GM12873 (cell line): Measurements from ENCODE around the gene RELN.

ENCODE experiments used
- TF ChIP-seq, protein P1 (sequence below): IDR thresholded peaks from 2 replicates; pipeline ENCODE4 v1.5.1; 2012; ENCODE audit warnings: low read depth, mild to moderate bottlenecking, moderate library complexity, low read length, control low read depth; ENCODE audit not compliant: insufficient read depth; ENCODE audit errors: missing control alignments

The RELN gene

DNA sequence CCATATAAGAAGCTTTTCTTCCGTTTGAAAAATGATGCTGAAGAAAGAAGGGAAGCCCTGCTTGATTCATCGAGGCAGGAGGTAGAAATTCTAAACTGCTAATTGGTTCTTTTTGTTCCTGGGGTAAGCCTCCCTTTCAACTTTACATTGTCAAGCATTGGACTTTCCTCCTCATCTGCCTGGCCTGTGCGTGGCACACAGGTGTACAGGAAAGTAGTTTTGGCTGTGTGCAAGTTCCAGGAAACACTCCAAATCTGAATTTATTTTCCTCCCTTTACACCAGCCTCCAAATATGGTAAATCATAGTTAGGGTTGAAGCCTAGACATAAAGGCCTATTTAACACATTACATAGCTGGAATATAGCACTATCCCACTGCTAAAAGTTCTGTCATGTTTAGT is 18.2 kb upstream of the RELN start:
- TF ChIP-seq, protein P1, sequence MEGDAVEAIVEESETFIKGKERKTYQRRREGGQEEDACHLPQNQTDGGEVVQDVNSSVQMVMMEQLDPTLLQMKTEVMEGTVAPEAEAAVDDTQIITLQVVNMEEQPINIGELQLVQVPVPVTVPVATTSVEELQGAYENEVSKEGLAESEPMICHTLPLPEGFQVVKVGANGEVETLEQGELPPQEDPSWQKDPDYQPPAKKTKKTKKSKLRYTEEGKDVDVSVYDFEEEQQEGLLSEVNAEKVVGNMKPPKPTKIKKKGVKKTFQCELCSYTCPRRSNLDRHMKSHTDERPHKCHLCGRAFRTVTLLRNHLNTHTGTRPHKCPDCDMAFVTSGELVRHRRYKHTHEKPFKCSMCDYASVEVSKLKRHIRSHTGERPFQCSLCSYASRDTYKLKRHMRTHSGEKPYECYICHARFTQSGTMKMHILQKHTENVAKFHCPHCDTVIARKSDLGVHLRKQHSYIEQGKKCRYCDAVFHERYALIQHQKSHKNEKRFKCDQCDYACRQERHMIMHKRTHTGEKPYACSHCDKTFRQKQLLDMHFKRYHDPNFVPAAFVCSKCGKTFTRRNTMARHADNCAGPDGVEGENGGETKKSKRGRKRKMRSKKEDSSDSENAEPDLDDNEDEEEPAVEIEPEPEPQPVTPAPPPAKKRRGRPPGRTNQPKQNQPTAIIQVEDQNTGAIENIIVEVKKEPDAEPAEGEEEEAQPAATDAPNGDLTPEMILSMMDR: no peak

DNA sequence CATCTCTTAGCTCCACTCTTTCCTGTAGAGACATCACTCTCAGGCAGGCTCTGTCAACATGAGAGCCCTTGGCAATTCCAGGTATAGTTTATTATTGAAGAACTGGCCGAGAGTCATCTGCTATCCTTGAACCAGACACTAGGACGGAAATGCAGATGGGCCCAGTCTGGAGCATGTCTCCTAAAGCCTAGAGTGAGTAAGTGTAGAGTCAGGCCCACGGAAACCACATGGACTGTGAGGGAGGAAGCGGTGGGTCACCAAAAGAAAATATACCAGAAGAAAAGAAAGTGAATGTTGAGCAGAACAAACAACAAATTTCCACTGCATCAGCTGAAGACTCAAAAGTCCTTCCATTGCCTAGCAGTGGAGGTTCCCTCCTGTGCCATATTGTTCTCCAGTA is 15.7 kb upstream of the RELN start:
- TF ChIP-seq, protein P1: no peak

DNA sequence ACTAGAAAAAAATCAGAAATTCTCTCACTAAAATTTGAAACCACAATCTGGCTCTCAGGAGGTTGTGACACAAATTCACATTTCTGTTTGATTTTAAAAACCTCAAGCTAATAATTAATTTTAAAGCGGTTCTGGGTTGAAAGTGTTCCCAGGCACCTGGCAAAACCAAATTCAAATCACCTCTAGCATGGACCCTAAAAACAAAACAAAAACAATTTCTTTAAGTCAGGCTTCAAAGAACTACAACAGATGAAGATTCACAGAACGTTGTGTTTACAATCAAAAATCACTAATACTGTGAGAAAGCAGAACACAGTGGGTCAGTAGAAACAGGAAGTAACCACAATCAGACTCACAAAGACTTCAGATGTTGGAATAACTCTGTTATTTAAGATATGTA is 7.2 kb upstream of the RELN start:
- TF ChIP-seq, protein P1: no peak

DNA sequence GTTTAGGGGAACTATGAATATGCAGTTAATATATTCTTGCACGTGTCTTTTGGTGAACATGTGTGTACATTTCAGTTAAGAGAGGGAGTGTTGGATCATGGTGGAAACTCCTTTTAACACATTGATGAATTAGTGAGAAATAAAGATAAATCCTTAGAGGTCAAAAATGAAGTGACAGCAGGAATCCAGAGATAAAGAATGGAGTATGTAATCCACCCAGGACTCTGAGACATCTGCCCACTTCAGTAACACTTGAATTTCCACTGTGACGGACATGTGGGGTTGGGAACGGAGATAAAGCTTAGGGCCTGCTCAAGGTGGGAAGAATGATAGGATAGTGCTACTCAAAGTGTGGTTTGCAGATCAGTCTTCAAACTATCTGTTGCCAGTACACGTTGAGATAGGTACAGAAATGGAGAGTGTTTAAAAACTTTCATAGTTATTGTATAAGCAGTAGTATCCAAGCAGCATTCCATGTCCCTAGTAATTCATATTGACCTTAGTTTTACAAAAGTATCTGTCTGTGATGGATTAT is 6.6 kb upstream of the RELN start:
- TF ChIP-seq, protein P1: no peak

DNA sequence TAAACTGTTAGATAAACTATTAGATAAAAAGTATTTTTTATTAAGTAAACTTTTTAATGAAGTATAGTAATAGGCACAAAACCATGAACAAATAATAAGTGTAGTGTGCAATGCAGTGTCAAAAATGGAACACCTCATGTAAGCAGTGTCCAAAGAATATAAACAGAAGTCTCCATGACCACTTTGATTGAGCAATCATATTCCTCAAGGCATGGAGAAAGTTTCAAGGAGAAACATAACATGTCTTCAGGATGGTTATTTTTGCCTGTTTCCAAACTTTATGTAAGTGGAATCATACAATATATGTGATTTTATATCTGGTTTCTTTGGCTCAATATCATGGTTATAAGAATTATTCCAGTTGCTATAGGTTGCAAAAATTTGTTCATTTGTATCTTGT is 6.1 kb upstream of the RELN start:
- TF ChIP-seq, protein P1: no peak

DNA sequence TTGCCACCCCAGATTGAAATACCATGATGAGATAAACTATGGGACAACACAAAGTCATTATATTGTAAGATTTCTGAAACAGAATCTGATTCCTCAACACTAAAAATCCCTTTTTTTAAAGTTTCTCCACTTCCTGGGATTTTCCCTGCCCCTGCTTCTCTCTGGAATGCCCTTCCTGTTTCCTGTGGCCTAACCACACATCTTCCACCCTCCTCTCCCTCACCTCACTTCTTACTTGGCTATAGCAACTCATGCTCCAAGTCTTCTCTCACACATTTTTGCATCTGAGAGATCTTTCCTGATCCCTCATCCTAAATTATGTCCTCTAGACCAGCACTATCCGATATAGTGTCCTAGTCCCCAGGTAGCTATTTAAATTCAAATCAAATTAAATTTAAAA is 4.1 kb upstream of the RELN start:
- TF ChIP-seq, protein P1: no peak

DNA sequence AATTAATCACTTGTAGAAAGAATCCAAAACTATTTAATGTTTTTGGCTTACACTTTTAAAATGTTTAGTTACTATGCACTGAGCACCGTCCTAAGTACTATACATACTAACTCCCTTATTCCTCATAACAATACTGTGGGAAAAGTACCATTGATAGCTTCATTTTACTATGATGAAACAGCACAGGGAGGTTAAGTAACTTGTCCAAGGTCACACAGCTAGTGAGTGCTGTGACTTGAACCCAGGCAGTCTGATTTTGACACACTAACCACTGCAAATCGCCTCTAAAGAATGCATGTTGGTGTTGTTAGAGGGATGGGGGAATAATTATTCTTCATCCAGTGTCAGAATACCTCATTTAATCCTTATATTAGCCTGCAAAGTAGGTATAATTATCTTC is 1.9 kb upstream of the RELN start:
- TF ChIP-seq, protein P1: no peak

DNA sequence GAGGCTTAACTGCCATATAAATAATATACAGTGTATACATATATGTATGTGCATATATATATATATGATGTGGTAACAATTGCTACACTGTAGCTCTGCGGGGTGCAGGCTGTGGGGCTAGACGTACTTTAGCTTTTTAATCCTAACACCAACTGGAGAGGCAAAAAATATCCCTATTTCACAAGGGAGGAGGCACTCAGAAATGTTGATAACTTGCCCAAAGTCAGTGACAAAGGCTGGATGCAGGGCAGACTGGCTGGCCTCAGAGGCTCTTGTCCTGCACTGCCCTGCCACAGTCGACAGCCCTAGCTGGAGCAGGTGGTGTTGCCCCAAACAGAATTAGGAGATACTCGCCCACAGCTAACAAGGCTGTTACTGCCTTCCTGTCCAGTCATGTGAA is 1.5 kb upstream of the RELN start:
- TF ChIP-seq, protein P1: no peak
